ENCODE data around the gene RRP15.
A peak's percentile ranks its signal among the peaks of the same experiment; 100 is the strongest.

The RRP15 gene

GRCh38 chr1:218347723-218348627 is 62.9 kb downstream of the RRP15 start:
- Histone ChIP-seq H3K4me3 (ENCODE audit: low read depth, low read length) (peak overlapping the region; percentile 95), H3K36me3 (replicated peaks) (peaks cover 29% of the 10 kb centered on the region), H3K27ac (peak overlapping the region; percentile 93), H3K27me3 (replicated peaks) (no peaks in the 10 kb centered on the region)
- TF ChIP-seq CTCF (IDR thresholded peaks at IDR 0.05; ENCODE audit: low read depth, low read length, missing control alignments) = no peak
- in situ Hi-C loops (cut with HindIII; ENCODE audit: low pct_ligation_motif_present, low sequenced_read_pairs) = no loop called here
- DNase-seq = peak; percentile 91

- no peak for TF ChIP-seq CTCF (IDR thresholded peaks at IDR 0.05; ENCODE audit: low read depth, low read length, missing control alignments)
- Histone ChIP-seq H3K36me3 (replicated peaks) (peaks cover 35% of the 10 kb centered on the region), H3K4me3 (ENCODE audit: low read depth, low read length) (peak overlapping the region; percentile 95), H3K27me3 (replicated peaks) (no peaks in the 10 kb centered on the region), H3K27ac (peak overlapping the region; percentile 93)
- in situ Hi-C loops (cut with HindIII; ENCODE audit: low pct_ligation_motif_present, low sequenced_read_pairs) = no loop called here
- DNase-seq = no peak
These were observed 63.6 kb downstream of the RRP15 start for GRCh38 chr1:218348628-218349071.

- TF ChIP-seq CTCF (IDR thresholded peaks at IDR 0.05; ENCODE audit: low read depth, low read length, missing control alignments) = no peak
- peak overlapping the region; percentile 95 for H3K4me3 ChIP-seq (ENCODE audit: low read depth, low read length)
- in situ Hi-C loops (cut with HindIII; ENCODE audit: low pct_ligation_motif_present, low sequenced_read_pairs) = no loop called here
- H3K27ac ChIP-seq = peak overlapping the region; percentile 93
- DNase-seq = no peak
- no peaks in the 10 kb centered on the region for H3K27me3 ChIP-seq (replicated peaks)
- peaks cover 42% of the 10 kb centered on the region for H3K36me3 ChIP-seq (replicated peaks)
These were observed 64.4 kb downstream of the RRP15 start for GRCh38 chr1:218349348-218350034.

- DNase-seq = no peak
- Histone ChIP-seq H3K27me3 (replicated peaks) (no peaks in the 10 kb centered on the region), H3K4me3 (ENCODE audit: low read depth, low read length) (peak overlapping the region; percentile 95), H3K36me3 (replicated peaks) (peaks cover 48% of the 10 kb centered on the region), H3K27ac (peak overlapping the region; percentile 93)
- TF ChIP-seq CTCF (IDR thresholded peaks at IDR 0.05; ENCODE audit: low read depth, low read length, missing control alignments) = no peak
- in situ Hi-C loops (cut with HindIII; ENCODE audit: low pct_ligation_motif_present, low sequenced_read_pairs) = no loop called here
These were observed 65.0 kb downstream of the RRP15 start for GRCh38 chr1:218350035-218350525.

- no peaks in the 10 kb centered on the region for H3K27me3 ChIP-seq (replicated peaks)
- H3K36me3 ChIP-seq (replicated peaks) = peaks cover 50% of the 10 kb centered on the region
- in situ Hi-C loops (cut with HindIII; ENCODE audit: low pct_ligation_motif_present, low sequenced_read_pairs) = no loop called here
- peak overlapping the region; percentile 95 for H3K4me3 ChIP-seq (ENCODE audit: low read depth, low read length)
- TF ChIP-seq CTCF (IDR thresholded peaks at IDR 0.05; ENCODE audit: low read depth, low read length, missing control alignments) = no peak
- H3K27ac ChIP-seq = peak overlapping the region; percentile 93
- peak; percentile 80 for DNase-seq
These were observed 65.7 kb downstream of the RRP15 start for GRCh38 chr1:218350801-218351266.
